HEK293 (cell line): ENCODE measurements around the gene GSTP1.
"Not testable (repeated sequence)": the region's sequence is repeated elsewhere in the genome, so short reads cannot be mapped to it uniquely, and the experiment has no call there.

ENCODE experiments used
- CTCF ChIA-PET: fragments of 350-600 bp; formaldehyde crosslinking; extraction: SDS; loops from one replicate; lab custom pipeline; 2021; ENCODE audit warnings: antibody characterized with exemption; lab: Yijun Ruan, JAX
- POLR2A ChIA-PET: fragments of 300-600 bp; formaldehyde crosslinking; extraction: SDS; loops from one replicate; lab custom pipeline; 2020; ENCODE audit warnings: antibody characterized with exemption, inconsistent platforms; lab: Yijun Ruan, JAX
- H3K27ac ChIP-seq: fragments of 200-500 bp; sonication (Bioruptor generic); 2 replicates; pipeline ENCODE4 v1.5.1; 2014; ENCODE audit warnings: low read depth, low read length, control low read depth, inconsistent platforms; ENCODE audit errors: extremely low read depth
- H3K36me3 ChIP-seq, 2 experiments: fragments of 200-500 bp in 1 of 2; sonication (Bioruptor generic) in 1 of 2; 1 replicate in 1 of 2; 2 replicates in 1 of 2; pipeline ENCODE4 v1.5.1; 2014 to 2017; ENCODE audit warnings: inconsistent platforms in 2 of 2, low read length in 2 of 2; ENCODE audit not compliant: control insufficient read depth in 2 of 2, insufficient read depth in 1 of 2
- H3K4me1 ChIP-seq: fragments of 200-500 bp; sonication (Bioruptor generic); 2 replicates; pipeline ENCODE4 v1.5.1; 2014; ENCODE audit warnings: mild to moderate bottlenecking, low read length, inconsistent platforms; ENCODE audit not compliant: control insufficient read depth, insufficient read depth
- H3K4me3 ChIP-seq: 2 replicates; pipeline ENCODE4 v1.5.1; 2011; ENCODE audit warnings: low read depth, mild to moderate bottlenecking, control low read depth, low read length, moderate library complexity
- H3K9me3 ChIP-seq: fragments of 200-500 bp; sonication (Bioruptor generic); 2 replicates; pipeline ENCODE4 v1.5.1; 2014; ENCODE audit warnings: low read depth, low read length, inconsistent platforms; ENCODE audit not compliant: control insufficient read depth, insufficient read depth
- SETDB1 ChIP-seq: IDR thresholded peaks from one replicate; pipeline ENCODE4 v1.6.1; 2017; ENCODE audit warnings: mild to moderate bottlenecking, low read length, moderate library complexity, mixed read lengths; ENCODE audit not compliant: insufficient read length
- SP7 ChIP-seq: fragments of 450-650 bp; formaldehyde crosslinking; IDR thresholded peaks from 2 replicates; pipeline ENCODE4 v1.5.1; 2016; ENCODE audit warnings: missing biosample characterization, missing genetic modification characterization
- TRIM28 ChIP-seq: IDR thresholded peaks from 2 replicates; pipeline ENCODE4 v1.6.1; 2011; ENCODE audit warnings: low read length, control low read depth, borderline replicate concordance
- ZNF10 ChIP-seq: fragments of 450-650 bp; formaldehyde crosslinking; IDR thresholded peaks from 2 replicates; pipeline ENCODE4 v1.5.1; 2017; ENCODE audit warnings: missing biosample characterization, missing genetic modification characterization
- ZNF24 ChIP-seq: fragments of 450-650 bp; formaldehyde crosslinking; IDR thresholded peaks from 2 replicates; pipeline ENCODE4 v1.5.1; 2016; ENCODE audit warnings: missing biosample characterization, missing genetic modification characterization
- ZNF585B ChIP-seq: fragments of 450-650 bp; formaldehyde crosslinking; IDR thresholded peaks from 2 replicates; pipeline ENCODE4 v1.5.1; 2016; ENCODE audit warnings: missing biosample characterization, missing genetic modification characterization
- ZNF701 ChIP-seq: fragments of 450-650 bp; formaldehyde crosslinking; IDR thresholded peaks from 2 replicates; pipeline ENCODE4 v1.5.1; 2016; ENCODE audit warnings: missing biosample characterization, missing genetic modification characterization
- TF ChIP-seq, protein P1 (sequence below): fragments of 450-650 bp; formaldehyde crosslinking; IDR thresholded peaks from 2 replicates; pipeline ENCODE4 v1.5.1; 2016; ENCODE audit warnings: missing biosample characterization, missing genetic modification characterization
- TF ChIP-seq, protein P2 (sequence below): fragments of 450-650 bp; formaldehyde crosslinking; IDR thresholded peaks from 2 replicates; pipeline ENCODE4 v1.5.1; 2016; ENCODE audit warnings: missing biosample characterization, missing genetic modification characterization
- TF ChIP-seq, protein P3 (sequence below): fragments of 450-650 bp; formaldehyde crosslinking; IDR thresholded peaks from 2 replicates; pipeline ENCODE4 v1.5.1; 2016; ENCODE audit warnings: missing biosample characterization, missing genetic modification characterization
- TF ChIP-seq, protein P4 (sequence below): fragments of 450-650 bp; formaldehyde crosslinking; IDR thresholded peaks from 2 replicates; pipeline ENCODE4 v1.5.1; 2017; ENCODE audit warnings: missing biosample characterization, missing genetic modification characterization
- TF ChIP-seq, protein P5 (sequence below): fragments of 450-650 bp; formaldehyde crosslinking; IDR thresholded peaks from 2 replicates; pipeline ENCODE4 v1.5.1; 2016; ENCODE audit warnings: missing biosample characterization, missing genetic modification characterization, borderline replicate concordance

Gene GSTP1

DNA sequence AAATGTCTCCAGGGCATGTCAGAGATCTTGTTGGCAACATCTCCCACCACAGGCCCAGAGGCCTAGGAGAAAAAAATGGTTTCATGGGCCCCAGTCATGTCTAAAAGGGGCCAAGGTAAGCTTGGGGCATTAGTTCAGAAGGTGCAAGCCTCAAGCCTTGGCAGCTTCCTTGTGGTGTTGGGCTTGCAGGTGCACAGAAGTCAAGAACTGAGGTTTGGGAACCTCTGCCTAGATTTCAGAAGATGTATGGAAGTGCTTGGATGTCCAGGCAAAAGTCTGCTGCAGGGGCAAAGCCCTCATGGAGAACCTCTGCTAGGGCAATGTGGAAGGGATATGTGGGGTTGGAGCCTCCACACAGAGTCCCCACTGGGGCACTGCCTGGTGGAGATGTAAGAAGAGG lies 31.9 kb upstream of the GSTP1 start:
- POLR2A ChIA-PET, H3K9me3 ChIP-seq, H3K4me1 ChIP-seq, H3K27ac ChIP-seq, H3K4me3 ChIP-seq, H3K36me3 ChIP-seq: not testable (repeated sequence)
- CTCF ChIA-PET: interaction anchor here (1.7 kb wide), 1 partner anchor 9 kb away, joined by 4 read pairs; no protein-coding TSS in a partner anchor
- TF ChIP-seq ZNF585B (tag by site-specific recombination): peak; percentile 96
- peak; percentile 76; the same call in 1 of the 2 replicates for TF ChIP-seq TRIM28
- peak; percentile 86 for TF ChIP-seq SETDB1

DNA sequence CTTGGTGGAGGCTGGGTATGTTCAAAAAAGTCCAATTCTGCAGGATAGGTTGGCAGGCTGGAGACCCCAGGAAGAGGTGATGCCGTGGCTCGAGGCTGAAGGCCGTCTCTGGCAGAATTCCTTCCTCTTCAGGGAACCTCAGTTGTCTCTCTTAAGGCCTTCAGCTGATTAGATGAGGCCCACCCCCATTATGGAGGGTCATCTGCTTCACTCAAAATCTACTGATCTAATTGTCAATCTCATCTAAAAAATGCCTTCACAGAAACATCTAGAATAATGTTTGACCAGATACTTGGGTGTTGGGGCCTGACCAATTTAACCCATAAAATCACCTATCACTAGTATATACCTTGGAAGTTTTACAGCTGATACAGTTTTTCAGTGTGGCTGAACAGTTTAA lies 27.4 kb upstream of the GSTP1 start:
- no peaks in the 10 kb centered on the region for H3K9me3 ChIP-seq
- H3K27ac ChIP-seq: no peak overlapping the region
- no peaks in the 10 kb centered on the region for H3K4me1 ChIP-seq
- CTCF ChIA-PET: interaction anchor here (0.7 kb wide), 1 partner anchor 285 kb away, joined by 3 read pairs; no protein-coding TSS in a partner anchor
- TF ChIP-seq, protein P1, sequence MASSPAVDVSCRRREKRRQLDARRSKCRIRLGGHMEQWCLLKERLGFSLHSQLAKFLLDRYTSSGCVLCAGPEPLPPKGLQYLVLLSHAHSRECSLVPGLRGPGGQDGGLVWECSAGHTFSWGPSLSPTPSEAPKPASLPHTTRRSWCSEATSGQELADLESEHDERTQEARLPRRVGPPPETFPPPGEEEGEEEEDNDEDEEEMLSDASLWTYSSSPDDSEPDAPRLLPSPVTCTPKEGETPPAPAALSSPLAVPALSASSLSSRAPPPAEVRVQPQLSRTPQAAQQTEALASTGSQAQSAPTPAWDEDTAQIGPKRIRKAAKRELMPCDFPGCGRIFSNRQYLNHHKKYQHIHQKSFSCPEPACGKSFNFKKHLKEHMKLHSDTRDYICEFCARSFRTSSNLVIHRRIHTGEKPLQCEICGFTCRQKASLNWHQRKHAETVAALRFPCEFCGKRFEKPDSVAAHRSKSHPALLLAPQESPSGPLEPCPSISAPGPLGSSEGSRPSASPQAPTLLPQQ (tag by site-specific recombination): no peak
- peak; percentile 92 for TF ChIP-seq ZNF10 (tag by site-specific recombination)
- TF ChIP-seq, all 188 proteins: peak for 1
- POLR2A ChIA-PET: interaction anchor here (0.9 kb wide), 1 partner anchor 10 kb away, joined by 3 read pairs; no protein-coding TSS in a partner anchor
- H3K36me3 ChIP-seq: no peaks in the 10 kb centered on the region
- no peak overlapping the region for H3K4me3 ChIP-seq

DNA sequence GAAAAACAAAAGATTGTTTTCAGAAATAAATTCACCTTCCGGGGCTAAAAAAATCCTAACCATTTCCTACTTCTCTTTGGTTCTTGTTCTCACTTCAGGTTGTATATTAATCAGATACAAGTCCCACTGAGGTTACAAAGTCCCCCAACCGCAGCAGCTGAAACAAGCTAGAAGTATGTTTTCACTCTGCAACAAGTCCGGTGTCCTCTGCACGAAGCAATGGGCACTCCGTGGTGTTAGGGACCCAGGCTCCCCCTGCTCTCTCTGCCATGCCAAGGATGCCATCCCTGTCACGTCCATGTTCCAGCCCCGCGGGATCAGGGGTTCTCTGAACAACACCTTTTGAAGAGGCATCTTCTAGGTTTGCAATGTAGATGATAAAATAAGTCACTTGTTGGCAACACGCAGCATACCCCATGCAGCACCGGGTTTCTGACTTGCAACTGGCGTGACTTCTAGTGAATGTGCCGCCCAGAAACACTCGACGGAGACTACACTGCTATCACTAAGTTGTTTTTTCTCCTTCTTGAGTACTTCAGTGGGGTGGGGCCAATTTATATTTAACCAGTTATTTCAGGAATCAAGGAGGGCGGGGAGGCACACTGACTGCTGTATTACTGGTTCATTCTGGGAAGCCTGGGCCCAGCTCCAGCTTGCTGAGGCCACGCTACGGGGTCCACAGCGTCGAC lies 25.4 kb upstream of the GSTP1 start:
- TF ChIP-seq, protein P2, sequence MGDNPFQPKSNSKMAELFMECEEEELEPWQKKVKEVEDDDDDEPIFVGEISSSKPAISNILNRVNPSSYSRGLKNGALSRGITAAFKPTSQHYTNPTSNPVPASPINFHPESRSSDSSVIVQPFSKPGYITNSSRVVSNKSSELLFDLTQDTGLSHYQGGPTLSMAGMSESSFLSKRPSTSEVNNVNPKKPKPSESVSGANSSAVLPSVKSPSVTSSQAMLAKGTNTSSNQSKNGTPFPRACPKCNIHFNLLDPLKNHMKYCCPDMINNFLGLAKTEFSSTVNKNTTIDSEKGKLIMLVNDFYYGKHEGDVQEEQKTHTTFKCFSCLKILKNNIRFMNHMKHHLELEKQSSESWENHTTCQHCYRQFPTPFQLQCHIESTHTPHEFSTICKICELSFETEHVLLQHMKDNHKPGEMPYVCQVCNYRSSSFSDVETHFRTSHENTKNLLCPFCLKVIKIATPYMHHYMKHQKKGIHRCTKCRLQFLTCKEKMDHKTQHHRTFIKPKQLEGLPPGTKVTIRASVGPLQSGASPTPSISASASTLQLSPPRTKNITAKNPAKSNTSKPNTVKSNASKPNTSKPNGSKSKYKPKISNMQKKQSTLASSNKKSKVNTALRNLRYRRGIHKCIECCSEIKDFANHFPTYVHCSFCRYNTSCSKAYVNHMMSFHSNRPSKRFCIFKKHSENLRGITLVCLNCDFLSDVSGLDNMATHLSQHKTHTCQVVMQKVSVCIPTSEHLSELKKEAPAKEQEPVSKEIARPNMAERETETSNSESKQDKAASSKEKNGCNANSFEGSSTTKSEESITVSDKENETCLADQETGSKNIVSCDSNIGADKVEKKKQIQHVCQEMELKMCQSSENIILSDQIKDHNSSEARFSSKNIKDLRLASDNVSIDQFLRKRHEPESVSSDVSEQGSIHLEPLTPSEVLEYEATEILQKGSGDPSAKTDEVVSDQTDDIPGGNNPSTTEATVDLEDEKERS: no peak
- TF ChIP-seq, protein P3, sequence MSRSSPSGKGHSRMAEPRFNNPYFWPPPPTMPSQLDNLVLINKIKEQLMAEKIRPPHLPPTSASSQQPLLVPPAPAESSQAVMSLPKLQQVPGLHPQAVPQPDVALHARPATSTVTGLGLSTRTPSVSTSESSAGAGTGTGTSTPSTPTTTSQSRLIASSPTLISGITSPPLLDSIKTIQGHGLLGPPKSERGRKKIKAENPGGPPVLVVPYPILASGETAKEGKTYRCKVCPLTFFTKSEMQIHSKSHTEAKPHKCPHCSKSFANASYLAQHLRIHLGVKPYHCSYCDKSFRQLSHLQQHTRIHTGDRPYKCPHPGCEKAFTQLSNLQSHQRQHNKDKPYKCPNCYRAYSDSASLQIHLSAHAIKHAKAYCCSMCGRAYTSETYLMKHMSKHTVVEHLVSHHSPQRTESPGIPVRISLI (tag by site-specific recombination): no peak
- TF ChIP-seq ZNF701 (tag by site-specific recombination) (no peak), SP7 (no peak), ZNF24 (tag by site-specific recombination) (no peak)
- TF ChIP-seq, protein P4, sequence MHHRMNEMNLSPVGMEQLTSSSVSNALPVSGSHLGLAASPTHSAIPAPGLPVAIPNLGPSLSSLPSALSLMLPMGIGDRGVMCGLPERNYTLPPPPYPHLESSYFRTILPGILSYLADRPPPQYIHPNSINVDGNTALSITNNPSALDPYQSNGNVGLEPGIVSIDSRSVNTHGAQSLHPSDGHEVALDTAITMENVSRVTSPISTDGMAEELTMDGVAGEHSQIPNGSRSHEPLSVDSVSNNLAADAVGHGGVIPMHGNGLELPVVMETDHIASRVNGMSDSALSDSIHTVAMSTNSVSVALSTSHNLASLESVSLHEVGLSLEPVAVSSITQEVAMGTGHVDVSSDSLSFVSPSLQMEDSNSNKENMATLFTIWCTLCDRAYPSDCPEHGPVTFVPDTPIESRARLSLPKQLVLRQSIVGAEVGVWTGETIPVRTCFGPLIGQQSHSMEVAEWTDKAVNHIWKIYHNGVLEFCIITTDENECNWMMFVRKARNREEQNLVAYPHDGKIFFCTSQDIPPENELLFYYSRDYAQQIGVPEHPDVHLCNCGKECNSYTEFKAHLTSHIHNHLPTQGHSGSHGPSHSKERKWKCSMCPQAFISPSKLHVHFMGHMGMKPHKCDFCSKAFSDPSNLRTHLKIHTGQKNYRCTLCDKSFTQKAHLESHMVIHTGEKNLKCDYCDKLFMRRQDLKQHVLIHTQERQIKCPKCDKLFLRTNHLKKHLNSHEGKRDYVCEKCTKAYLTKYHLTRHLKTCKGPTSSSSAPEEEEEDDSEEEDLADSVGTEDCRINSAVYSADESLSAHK (tag by site-specific recombination): no peak
- TF ChIP-seq, protein P5, sequence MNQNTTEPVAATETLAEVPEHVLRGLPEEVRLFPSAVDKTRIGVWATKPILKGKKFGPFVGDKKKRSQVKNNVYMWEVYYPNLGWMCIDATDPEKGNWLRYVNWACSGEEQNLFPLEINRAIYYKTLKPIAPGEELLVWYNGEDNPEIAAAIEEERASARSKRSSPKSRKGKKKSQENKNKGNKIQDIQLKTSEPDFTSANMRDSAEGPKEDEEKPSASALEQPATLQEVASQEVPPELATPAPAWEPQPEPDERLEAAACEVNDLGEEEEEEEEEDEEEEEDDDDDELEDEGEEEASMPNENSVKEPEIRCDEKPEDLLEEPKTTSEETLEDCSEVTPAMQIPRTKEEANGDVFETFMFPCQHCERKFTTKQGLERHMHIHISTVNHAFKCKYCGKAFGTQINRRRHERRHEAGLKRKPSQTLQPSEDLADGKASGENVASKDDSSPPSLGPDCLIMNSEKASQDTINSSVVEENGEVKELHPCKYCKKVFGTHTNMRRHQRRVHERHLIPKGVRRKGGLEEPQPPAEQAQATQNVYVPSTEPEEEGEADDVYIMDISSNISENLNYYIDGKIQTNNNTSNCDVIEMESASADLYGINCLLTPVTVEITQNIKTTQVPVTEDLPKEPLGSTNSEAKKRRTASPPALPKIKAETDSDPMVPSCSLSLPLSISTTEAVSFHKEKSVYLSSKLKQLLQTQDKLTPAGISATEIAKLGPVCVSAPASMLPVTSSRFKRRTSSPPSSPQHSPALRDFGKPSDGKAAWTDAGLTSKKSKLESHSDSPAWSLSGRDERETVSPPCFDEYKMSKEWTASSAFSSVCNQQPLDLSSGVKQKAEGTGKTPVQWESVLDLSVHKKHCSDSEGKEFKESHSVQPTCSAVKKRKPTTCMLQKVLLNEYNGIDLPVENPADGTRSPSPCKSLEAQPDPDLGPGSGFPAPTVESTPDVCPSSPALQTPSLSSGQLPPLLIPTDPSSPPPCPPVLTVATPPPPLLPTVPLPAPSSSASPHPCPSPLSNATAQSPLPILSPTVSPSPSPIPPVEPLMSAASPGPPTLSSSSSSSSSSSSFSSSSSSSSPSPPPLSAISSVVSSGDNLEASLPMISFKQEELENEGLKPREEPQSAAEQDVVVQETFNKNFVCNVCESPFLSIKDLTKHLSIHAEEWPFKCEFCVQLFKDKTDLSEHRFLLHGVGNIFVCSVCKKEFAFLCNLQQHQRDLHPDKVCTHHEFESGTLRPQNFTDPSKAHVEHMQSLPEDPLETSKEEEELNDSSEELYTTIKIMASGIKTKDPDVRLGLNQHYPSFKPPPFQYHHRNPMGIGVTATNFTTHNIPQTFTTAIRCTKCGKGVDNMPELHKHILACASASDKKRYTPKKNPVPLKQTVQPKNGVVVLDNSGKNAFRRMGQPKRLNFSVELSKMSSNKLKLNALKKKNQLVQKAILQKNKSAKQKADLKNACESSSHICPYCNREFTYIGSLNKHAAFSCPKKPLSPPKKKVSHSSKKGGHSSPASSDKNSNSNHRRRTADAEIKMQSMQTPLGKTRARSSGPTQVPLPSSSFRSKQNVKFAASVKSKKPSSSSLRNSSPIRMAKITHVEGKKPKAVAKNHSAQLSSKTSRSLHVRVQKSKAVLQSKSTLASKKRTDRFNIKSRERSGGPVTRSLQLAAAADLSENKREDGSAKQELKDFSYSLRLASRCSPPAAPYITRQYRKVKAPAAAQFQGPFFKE (tag by site-specific recombination): no peak
- ChIA-PET CTCF (no interaction called here), POLR2A (no interaction called here)
- Histone ChIP-seq H3K9me3 (no peaks in the 10 kb centered on the region), H3K4me1 (no peaks in the 10 kb centered on the region), H3K4me3 (no peak overlapping the region), H3K36me3 (no peaks in the 10 kb centered on the region), H3K27ac (no peak overlapping the region)
